SK-N-MC (cell line): ENCODE results near the gene MIER2.
"Not testable (repeated sequence)": the region's sequence is repeated elsewhere in the genome, so short reads cannot be mapped to it uniquely, and the experiment has no call there.

Experiments used
- DNase-seq: peaks from one replicate; pipeline ENCODE4 v3.0.0-alpha.2; 2011; ENCODE audit warnings: low read depth, low spot score
- H3K27ac ChIP-seq: fragments of 200-600 bp; sonication (generic); 2 replicates; pipeline ENCODE4 v1.5.1; 2016; ENCODE audit warnings: mixed run types
- H3K36me3 ChIP-seq: fragments of 200-600 bp; sonication (generic); 2 replicates; pipeline ENCODE4 v1.6.1; 2017; ENCODE audit warnings: antibody characterized with exemption, low read length, mixed read lengths; ENCODE audit not compliant: insufficient read depth
- H3K4me3 ChIP-seq: fragments of 200-600 bp; sonication (generic); 2 replicates; pipeline ENCODE4 v1.5.1; 2016
- H3K9ac ChIP-seq: fragments of 200-600 bp; sonication (generic); 2 replicates; pipeline ENCODE4 v1.8.0; 2017; ENCODE audit warnings: mixed run types, mixed read lengths; ENCODE audit not compliant: insufficient read length
- H3K9me3 ChIP-seq: fragments of 200-600 bp; sonication (generic); 2 replicates; pipeline ENCODE4 v1.6.1; 2017; ENCODE audit warnings: low read depth, mild to moderate bottlenecking, antibody characterized with exemption, low read length, moderate library complexity, mixed read lengths
- EZH2 ChIP-seq: fragments of 200-600 bp; sonication (generic); IDR thresholded peaks from one replicate; pipeline ENCODE4 v1.6.1; 2017; ENCODE audit warnings: antibody characterized with exemption
- FOXP2 ChIP-seq: optimal IDR thresholded peaks from 2 replicates; pipeline ENCODE3; 2011; ENCODE audit warnings: mild to moderate bottlenecking, moderate library complexity; ENCODE audit not compliant: insufficient read depth; ENCODE audit errors: extremely low read length, control extremely low read depth
- POLR2AphosphoS5 ChIP-seq: IDR thresholded peaks from 2 replicates; pipeline ENCODE4 v1.6.1; 2012; ENCODE audit warnings: mild to moderate bottlenecking, low read depth, low read length, borderline replicate concordance

MIER2 gene

DNA sequence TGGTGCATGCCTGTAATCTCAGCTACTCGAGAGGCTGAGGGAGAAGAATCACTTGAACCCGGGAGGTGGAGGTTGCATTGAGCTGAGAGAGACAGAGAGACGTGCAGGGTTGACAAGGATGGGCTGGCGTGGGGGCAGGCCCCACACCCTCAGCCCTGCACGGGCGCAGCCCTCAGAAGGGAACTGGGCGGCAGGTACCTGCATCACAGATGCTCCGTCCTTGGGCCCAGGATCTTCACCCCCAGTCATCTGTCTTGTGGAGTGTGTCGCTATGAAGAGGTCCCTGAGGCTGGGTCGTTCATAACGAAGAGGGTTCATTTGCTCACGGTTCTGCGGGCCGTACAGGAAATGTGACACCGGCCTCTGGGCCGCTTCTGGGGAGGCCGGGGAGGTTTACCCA is 44.1 kb upstream of the MIER2 start:
- Histone ChIP-seq H3K36me3 (no peaks in the 10 kb centered on the region), H3K4me3 (no peak overlapping the region), H3K27ac (no peak overlapping the region), H3K9me3 (no peaks in the 10 kb centered on the region), H3K9ac (no peak overlapping the region)
- TF ChIP-seq FOXP2 (no peak), POLR2AphosphoS5 (no peak), EZH2 (no peak)
- no peak for DNase-seq

DNA sequence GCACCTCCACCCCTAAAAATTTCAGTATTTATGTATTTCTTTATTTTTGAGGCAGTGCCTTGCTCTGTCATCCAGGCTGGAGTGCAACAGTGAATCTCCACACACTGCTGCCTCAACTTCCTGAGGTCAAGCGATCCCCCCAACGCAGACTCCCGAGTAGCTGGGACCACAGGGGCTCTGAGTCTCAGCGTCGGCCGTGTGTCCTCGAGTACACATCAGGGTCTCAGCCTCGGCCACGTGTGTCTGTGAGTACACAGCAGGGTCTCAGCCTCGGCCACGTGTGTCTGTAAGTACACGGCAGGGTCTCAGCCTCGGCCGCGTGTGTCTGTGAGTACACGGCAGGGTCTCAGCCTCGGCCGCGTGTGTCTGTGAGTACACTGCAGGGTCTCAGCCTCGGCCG is 43.2 kb upstream of the MIER2 start:
- no peak for TF ChIP-seq EZH2
- no peak for TF ChIP-seq FOXP2
- no peak for TF ChIP-seq POLR2AphosphoS5
- Histone ChIP-seq H3K9ac (no peak overlapping the region), H3K27ac (no peak overlapping the region), H3K36me3 (no peaks in the 10 kb centered on the region), H3K4me3 (no peak overlapping the region), H3K9me3 (no peaks in the 10 kb centered on the region)
- DNase-seq = no peak

DNA sequence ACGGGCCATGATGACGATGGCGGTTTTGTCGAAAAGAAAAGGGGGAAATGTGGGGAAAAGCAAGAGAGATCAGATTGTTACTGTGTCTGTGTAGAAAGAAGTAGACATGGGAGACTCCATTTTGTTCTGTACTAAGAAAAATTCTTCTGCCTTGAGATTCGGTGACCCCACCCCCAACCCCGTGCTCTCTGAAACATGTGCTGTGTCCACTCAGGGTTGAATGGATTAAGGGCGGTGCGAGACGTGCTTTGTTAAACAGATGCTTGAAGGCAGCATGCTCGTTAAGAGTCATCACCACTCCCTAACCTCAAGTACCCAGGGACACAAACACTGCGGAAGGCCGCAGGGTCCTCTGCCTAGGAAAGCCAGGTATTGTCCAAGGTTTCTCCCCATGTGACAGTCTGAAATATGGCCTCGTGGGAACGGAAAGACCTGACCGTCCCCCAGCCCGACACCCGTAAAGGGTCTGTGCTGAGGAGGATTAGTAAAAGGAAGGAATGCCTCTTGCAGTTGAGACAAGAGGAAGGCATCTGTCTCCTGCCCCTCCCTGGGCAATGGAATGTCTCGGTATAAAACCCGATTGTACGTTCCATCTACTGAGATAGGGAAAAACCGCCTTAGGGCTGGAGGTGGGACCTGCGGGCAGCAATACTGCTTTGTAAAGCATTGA is 42.2 kb upstream of the MIER2 start:
- H3K36me3 ChIP-seq, H3K4me3 ChIP-seq, H3K9me3 ChIP-seq, DNase-seq, H3K9ac ChIP-seq, H3K27ac ChIP-seq: not testable (repeated sequence)

DNA sequence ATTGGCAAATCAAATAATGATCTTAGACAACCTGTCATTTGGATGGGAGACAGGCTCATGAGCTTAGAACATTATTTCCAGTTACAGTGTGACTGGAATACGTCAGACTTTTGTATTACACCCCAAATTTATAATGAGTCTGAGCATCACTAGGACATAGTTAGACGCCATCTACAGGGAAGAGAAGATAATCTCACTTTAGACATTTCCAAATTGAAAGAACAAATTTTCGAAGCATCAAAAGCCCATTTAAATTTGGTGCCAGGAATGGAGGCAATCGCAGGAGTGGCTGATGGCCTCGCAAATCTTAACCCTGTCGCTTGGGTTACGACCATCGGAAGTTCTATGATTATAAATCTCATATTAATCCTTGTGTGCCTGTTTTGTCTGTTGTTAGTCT is 41.6 kb upstream of the MIER2 start:
- H3K9me3 ChIP-seq, H3K27ac ChIP-seq, H3K4me3 ChIP-seq, H3K36me3 ChIP-seq, H3K9ac ChIP-seq, DNase-seq: not testable (repeated sequence)

DNA sequence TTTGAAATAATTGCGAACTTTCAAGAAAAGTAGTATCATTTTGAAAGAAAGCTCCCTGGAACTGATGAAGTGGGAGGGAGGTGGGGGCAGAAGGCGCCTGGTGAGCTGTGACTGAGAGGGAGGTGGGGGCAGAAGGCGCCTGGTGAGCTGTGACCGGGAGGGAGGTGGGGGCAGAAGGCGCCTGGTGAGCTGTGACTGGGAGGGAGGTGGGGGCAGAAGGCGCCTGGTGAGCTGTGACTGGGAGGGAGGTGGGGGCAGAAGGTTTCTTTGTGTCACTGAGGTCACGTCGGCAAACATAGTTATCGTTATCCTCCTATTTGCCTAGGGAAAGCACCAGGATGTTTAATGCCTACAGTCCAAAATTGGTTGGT is 40.2 kb upstream of the MIER2 start:
- Histone ChIP-seq H3K27ac (no peak overlapping the region), H3K4me3 (no peak overlapping the region), H3K36me3 (no peaks in the 10 kb centered on the region), H3K9me3 (no peaks in the 10 kb centered on the region), H3K9ac (no peak overlapping the region)
- DNase-seq = no peak
- TF ChIP-seq POLR2AphosphoS5 (no peak), EZH2 (no peak), FOXP2 (no peak)

DNA sequence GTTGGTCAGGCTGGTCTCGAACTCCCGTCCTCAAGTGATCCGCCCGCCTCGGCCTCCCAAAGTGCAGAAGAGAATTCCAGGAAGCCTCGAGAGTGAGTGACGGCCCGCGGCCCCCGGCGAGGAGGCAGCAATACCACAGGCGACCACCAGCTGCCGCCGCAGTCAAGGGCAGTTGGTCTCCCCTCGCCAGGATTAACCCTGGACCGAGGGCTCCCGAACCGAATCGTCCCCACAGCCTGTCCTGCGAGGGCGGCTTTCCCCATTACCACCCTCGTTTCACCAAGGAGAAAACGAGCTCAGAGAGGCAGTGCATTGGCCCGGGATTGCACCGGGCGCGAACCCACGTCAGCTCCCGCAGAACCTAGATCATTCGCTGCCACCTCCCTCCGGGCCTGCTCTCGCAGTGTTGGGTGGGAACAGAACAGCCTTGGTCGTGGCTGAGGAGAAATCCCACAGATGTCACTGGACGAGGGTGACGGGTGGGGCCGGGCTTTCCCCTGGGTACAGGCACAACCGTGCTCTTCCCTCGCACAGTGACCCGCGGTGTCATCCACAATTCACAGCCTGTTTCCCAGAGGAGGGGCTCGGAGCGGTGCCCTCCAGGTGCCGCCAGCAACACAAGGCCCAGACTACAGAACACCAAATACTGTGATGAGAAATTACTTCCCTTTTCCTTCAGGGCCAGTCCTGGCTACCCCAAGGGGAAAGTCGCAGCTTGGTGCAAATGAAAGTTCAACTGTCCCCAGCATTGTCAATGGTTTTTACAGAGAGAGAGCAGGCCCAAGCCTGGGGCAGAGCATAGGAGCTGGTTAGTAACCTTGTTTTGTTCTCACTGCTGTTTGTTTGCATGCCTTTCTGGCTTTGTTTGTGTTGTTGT is 39.6 kb upstream of the MIER2 start:
- Histone ChIP-seq H3K9ac (no peak overlapping the region), H3K36me3 (no peaks in the 10 kb centered on the region), H3K27ac (no peak overlapping the region), H3K9me3 (no peaks in the 10 kb centered on the region), H3K4me3 (no peak overlapping the region)
- TF ChIP-seq POLR2AphosphoS5 = no peak
- TF ChIP-seq FOXP2 = no peak
- TF ChIP-seq EZH2 = no peak
- no peak for DNase-seq

DNA sequence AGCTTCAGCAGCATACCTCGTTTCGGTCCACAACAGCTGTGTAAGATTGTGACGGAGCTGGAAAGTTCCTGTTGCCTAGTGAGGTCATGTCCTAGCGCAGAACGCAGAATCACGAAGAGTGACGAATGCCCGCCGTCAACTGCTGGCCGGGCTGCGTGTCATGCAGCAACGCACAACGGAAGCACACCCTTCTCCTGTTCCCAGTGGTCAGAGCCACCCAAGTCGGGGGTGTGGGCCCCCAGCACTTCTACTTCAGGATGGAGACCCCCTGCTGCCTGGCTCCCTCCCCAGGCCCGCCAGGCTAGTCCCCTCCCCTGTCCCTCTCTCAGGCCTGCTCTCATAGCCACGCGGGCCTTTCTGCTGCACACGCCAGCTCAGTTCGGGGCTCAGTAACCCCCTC is 38.4 kb upstream of the MIER2 start:
- Histone ChIP-seq H3K36me3 (no peaks in the 10 kb centered on the region), H3K4me3 (peak overlapping the region; percentile 58; the same call in 1 of the 2 replicates), H3K9ac (no peak overlapping the region), H3K9me3 (no peaks in the 10 kb centered on the region), H3K27ac (no peak overlapping the region)
- TF ChIP-seq POLR2AphosphoS5 = no peak
- no peak for TF ChIP-seq FOXP2
- no peak for TF ChIP-seq EZH2
- no peak for DNase-seq

DNA sequence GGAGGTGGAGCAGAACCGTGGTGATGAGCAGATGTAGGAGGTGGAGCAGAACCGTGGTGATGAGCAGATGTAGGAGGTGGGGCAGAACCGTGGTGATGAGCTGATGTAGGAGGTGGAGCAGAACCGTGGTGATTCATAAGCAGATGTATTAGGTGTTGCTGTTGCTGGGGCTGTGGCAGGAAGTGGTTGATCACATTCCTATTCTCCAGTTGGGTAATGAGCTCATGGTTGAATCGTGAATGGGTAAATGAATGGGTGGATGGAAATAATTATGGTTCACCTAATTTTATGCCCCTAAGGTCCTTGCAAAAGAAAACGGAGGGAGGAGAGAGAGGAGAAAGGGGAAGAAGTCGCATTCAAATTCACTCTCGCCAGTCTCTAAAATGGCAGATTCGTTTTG is 38.0 kb upstream of the MIER2 start:
- H3K36me3 ChIP-seq, H3K9ac ChIP-seq, H3K9me3 ChIP-seq, H3K27ac ChIP-seq: not testable (repeated sequence)
- DNase-seq = peak; percentile 58
- peak overlapping the region; percentile 58; the same call in 1 of the 2 replicates for H3K4me3 ChIP-seq

DNA sequence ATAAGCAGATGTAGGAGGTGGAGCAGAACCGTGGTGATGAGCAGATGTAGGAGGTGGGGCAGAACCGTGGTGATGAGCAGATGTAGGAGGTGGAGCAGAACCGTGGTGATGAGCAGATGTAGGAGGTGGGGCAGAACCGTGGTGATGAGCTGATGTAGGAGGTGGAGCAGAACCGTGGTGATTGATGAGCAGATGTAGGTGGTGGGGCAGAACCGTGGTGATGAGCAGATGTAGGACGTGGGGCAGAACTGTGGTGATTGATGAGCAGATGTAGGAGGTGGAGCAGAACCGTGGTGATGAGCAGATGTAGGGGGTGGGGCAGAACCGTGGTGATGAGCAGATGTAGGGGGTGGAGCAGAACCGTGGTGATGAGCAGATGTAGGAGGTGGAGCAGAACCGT is 37.3 kb upstream of the MIER2 start:
- H3K9ac ChIP-seq, H3K9me3 ChIP-seq, H3K36me3 ChIP-seq, H3K4me3 ChIP-seq, DNase-seq, H3K27ac ChIP-seq: not testable (repeated sequence)

DNA sequence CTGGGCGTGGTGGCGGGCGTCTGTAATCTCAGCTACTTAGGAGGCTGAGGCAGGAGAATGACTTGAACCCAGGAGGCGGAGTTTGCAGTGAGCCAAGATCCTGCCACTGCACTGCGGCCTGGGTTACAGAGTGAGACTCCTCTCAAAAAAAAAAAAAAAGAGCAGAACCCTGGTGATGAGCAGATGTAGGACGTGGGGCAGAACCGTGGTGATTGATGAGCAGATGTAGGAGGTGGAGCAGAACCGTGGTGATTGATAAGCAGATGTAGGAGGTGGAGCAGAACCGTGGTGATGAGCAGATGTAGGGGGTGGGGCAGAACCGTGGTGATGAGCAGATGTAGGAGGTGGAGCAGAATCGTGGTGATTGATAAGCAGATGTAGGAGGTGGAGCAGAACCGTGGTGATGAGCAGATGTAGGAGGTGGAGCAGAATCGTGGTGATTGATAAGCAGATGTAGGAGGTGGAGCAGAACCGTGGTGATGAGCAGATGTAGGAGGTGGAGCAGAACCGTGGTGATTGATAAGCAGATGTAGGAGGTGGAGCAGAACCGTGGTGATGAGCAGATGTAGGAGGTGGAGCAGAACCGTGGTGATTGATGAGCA is 36.1 kb upstream of the MIER2 start:
- not testable (repeated sequence) for H3K27ac ChIP-seq, H3K9me3 ChIP-seq, DNase-seq, H3K36me3 ChIP-seq, H3K9ac ChIP-seq, H3K4me3 ChIP-seq
